Fibroblast of pulmonary artery (primary cell): Measurements from ENCODE around the gene OSBPL1A.

Experiments
- DNase-seq: peaks from one replicate; pipeline ENCODE4 v3.0.0-alpha.2; 2010; ENCODE audit warnings: low read depth
- H3K4me3 ChIP-seq: replicated peaks from 2 replicates; pipeline ENCODE4 v1.5.1; 2011; ENCODE audit warnings: low read depth, mild to moderate bottlenecking, control low read depth, low read length, moderate library complexity
- TF ChIP-seq, protein P1 (sequence below): IDR thresholded peaks from 2 replicates; pipeline ENCODE4 v1.5.1; 2011; ENCODE audit warnings: mild to moderate bottlenecking, control low read depth, low read length, inconsistent platforms; ENCODE audit errors: missing control alignments

OSBPL1A gene

GRCh38 chr18:24188120-24188519, 209.5 kb downstream of the OSBPL1A start:
- DNase-seq, result no peak
- TF ChIP-seq, protein P1, sequence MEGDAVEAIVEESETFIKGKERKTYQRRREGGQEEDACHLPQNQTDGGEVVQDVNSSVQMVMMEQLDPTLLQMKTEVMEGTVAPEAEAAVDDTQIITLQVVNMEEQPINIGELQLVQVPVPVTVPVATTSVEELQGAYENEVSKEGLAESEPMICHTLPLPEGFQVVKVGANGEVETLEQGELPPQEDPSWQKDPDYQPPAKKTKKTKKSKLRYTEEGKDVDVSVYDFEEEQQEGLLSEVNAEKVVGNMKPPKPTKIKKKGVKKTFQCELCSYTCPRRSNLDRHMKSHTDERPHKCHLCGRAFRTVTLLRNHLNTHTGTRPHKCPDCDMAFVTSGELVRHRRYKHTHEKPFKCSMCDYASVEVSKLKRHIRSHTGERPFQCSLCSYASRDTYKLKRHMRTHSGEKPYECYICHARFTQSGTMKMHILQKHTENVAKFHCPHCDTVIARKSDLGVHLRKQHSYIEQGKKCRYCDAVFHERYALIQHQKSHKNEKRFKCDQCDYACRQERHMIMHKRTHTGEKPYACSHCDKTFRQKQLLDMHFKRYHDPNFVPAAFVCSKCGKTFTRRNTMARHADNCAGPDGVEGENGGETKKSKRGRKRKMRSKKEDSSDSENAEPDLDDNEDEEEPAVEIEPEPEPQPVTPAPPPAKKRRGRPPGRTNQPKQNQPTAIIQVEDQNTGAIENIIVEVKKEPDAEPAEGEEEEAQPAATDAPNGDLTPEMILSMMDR, result no peak

GRCh38 chr18:24187689-24188088, 209.9 kb downstream of the OSBPL1A start:
- DNase-seq, result no peak
- TF ChIP-seq, protein P1, result no peak

More at GRCh38 chr18:24188120-24188519, 209.5 kb downstream of the OSBPL1A start:
- H3K4me3 ChIP-seq, result no peak overlapping the region

GRCh38 chr18:24187049-24187448, 210.6 kb downstream of the OSBPL1A start:
- H3K4me3 ChIP-seq, result no peak overlapping the region
- DNase-seq, result no peak
- TF ChIP-seq, protein P1, result no peak

More at GRCh38 chr18:24187689-24188088, 209.9 kb downstream of the OSBPL1A start:
- H3K4me3 ChIP-seq, result no peak overlapping the region

DNA sequence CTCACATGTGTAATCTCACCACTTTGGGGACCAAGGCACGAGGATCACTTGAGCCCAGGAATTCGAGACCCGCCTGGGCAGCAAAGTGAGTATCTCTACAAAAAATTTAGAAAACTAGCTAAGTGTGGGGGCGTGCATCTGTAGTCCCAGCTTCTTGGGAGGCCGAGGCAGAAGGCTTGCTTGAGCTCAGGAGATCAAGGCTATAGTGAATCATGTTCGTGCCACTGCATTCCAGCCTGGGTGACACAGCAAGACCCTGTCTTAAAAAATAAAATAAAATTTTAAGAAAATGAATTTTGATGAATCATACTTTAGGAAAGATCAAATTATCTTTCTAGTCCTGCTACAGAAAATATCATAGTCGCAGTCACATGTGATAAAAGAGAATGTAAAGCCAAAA, 211.8 kb downstream of the OSBPL1A start:
- TF ChIP-seq, protein P1, result no peak
- no peak overlapping the region for H3K4me3 ChIP-seq
- DNase-seq, result peak; percentile 52

DNA sequence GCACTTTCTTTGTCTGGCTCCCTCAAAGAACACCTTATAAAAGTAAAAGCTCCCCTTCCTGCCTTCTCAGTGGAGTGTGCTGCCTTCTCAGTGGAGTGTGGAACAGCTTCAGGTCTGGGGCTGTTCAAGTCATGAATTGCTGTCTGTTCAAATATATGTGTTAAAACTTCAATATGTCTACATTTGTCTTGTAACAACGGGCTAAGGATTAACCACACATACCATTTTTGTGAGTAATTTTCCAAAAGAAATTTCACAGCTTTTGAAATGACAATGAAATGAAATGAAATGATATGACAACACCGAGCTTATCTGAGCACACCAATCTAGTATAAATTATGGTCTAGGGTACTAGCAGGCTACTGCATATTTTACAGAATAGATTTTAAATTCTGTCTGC, 215.8 kb downstream of the OSBPL1A start:
- peak; percentile 17 for DNase-seq
- no peak overlapping the region for H3K4me3 ChIP-seq
- TF ChIP-seq, protein P1, result no peak

DNA sequence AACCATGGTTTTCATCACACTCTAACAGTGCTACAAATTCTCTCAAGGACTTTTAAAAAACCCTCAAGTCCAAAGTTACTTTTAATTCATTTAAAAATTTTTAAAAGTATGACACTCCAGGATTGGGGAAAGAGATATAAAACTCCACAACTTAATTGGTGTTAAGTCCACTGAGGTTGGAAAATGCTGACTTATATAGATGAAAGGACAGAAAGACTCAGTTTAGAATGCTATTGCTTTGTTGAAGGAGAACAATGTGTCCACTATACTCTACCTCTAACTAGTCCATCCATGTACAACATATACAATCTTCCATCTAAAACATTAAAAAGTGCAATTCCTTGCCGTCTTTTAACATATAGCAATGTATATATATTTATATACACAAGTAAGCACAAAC, 217.6 kb downstream of the OSBPL1A start:
- TF ChIP-seq, protein P1, result no peak
- no peak overlapping the region for H3K4me3 ChIP-seq
- DNase-seq, result no peak

DNA sequence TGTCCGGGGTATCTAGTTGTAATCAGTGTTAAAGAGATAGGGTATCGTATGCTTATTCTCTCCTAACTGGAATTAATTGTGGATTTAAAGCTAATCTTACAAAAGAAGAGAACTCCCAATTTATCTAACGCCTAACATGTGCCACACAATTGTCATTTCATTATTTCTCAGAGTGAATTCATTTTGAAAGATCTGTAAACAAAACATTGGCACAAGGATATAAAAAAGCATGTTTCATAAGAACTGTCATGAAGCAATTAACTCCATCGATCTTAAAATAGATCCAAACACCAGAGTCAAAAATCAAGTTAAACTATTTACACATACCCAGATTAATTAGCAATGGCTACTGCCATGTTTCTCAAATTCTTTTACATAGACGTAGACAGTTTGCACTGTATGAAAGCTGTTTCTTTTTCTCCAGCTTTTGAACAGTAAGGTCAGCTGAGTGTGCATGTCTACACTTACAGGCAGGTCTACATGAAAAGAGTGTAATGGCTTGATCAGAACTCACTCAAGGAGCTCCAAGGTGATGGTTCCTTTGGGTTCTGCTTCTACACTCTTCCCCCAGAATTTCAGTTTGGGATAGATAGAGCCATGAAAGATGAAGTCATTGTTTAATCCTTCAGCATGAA, 220.0 kb downstream of the OSBPL1A start:
- TF ChIP-seq, protein P1, result no peak
- DNase-seq, result no peak
- no peak overlapping the region for H3K4me3 ChIP-seq
